Esophagus muscularis mucosa (tissue), 4 donors: Measurements from ENCODE around the gene ANKS1B. TPM values are rescaled to one million over a fixed set of nuclear protein-coding genes. Genes with fewer than 3 reads are reported as not detected.
A peak's percentile ranks its signal among the peaks of the same experiment; 100 is the strongest.

Experiments used
- DNase-seq: peaks from one replicate; pipeline ENCODE4 v3.0.0-alpha.2; 2017; ENCODE audit errors: extremely low spot score
- H3K27ac ChIP-seq, 4 donors: fragments of 200-600 bp; sonication (generic); replicated peaks in 1 of 4; 1 replicate in 3 of 4; 2 replicates in 1 of 4; pipeline ENCODE4 v1.5.1; 2016 to 2019; ENCODE audit warnings: mild to moderate bottlenecking in 1 of 4
- H3K27me3 ChIP-seq, 4 donors: fragments of 200-600 bp; sonication (generic); one replicate each; pipeline versions ENCODE4 v1.5.1 to v1.6.0; 2016 to 2019
- H3K36me3 ChIP-seq, 4 donors: fragments of 200-600 bp; sonication (generic); one replicate each; pipeline ENCODE4 v1.5.1; 2016 to 2019
- H3K4me1 ChIP-seq, 4 donors: fragments of 200-600 bp; sonication (generic); one replicate each; pipeline ENCODE4 v1.5.1; 2016 to 2019
- H3K4me3 ChIP-seq, 4 donors: fragments of 200-600 bp; sonication (generic); 1 replicate in 2 of 4; 2 replicates in 2 of 4; pipeline ENCODE4 v1.5.1; 2016 to 2019; ENCODE audit warnings: mild to moderate bottlenecking in 4 of 4, moderate library complexity in 1 of 4
- H3K9me3 ChIP-seq, 4 donors: fragments of 200-600 bp; sonication (generic); 1 replicate in 3 of 4; 2 replicates in 1 of 4; pipeline ENCODE4 v1.5.1; 2016 to 2019
- CTCF ChIP-seq, 3 experiments: fragments of 200-600 bp in 2 of 3; fragments of 450-650 bp in 1 of 3; sonication (generic) in 2 of 3; IDR thresholded peaks; one replicate each; pipeline ENCODE4 v1.5.1; 2017 to 2019; ENCODE audit warnings: antibody characterized with exemption in 3 of 3, mild to moderate bottlenecking in 2 of 3, moderate library complexity in 1 of 3
- EP300 ChIP-seq: sonication (generic); formaldehyde crosslinking; IDR thresholded peaks from one replicate; pipeline ENCODE4 v1.6.1; 2017; ENCODE audit warnings: antibody characterized with exemption
- POLR2A ChIP-seq: fragments of 450-650 bp; IDR thresholded peaks from one replicate; pipeline ENCODE4 v1.6.1; 2017; ENCODE audit warnings: antibody characterized with exemption, moderate library complexity, mild to moderate bottlenecking, low read depth
- POLR2AphosphoS5 ChIP-seq, 2 donors: sonication (generic); formaldehyde crosslinking; IDR thresholded peaks; one replicate each; pipeline ENCODE4 v1.6.1; 2017; ENCODE audit warnings: antibody characterized with exemption in 2 of 2
- WGBS: methylation state at CpG from one replicate; pipeline ENCODE4 v1.1.5; 2018; 5-methylcytosine and 5-hydroxymethylcytosine counted together
- intact Hi-C: fragments of 100-400 bp; cut with DNase I; formaldehyde crosslinking; loops from one replicate; pipeline ENCODE4 v1.15.1; 2023
- total RNA-seq, 4 donors: library from RNA; depleted of rRNA; stranded (reverse); fragments of >200 nt; gene quantifications; one replicate each; pipeline versions ENCODE4 v1.1.0 to v1.2.1, GENCODE V29; 2016

Gene ANKS1B
- total RNA-seq, 4 donors from 2014 or later: 20.4 to 28.7 (median 21.6) TPM

GRCh38 chr12:98903875-98904274, 1080.9 kb downstream of the ANKS1B start:
- TF ChIP-seq POLR2A: no peak
- TF ChIP-seq POLR2AphosphoS5 (IDR thresholded peaks at IDR 0.05): no peak
- no peak for TF ChIP-seq EP300
- TF ChIP-seq CTCF (IDR thresholded peaks at IDR 0.05): no peak
- Histone ChIP-seq H3K27me3 (no peaks in the 10 kb centered on the region), H3K4me1 (no peaks in the 10 kb centered on the region), H3K36me3 (no peaks in the 10 kb centered on the region), H3K27ac (no peak overlapping the region), H3K4me3 (no peak overlapping the region), H3K9me3 (no peaks in the 10 kb centered on the region)
- intact Hi-C loops: no loop called here
- DNase-seq: no peak

GRCh38 chr12:98901189-98901588, 1083.5 kb downstream of the ANKS1B start:
- H3K36me3 ChIP-seq: no peaks in the 10 kb centered on the region
- WGBS: 40% methylated on average over 2 of the region's 2 CpGs
- no peak for DNase-seq

GRCh38 chr12:98896938-98897337, 1087.8 kb downstream of the ANKS1B start:
- Histone ChIP-seq H3K36me3 (no peaks in the 10 kb centered on the region), H3K27me3 (peaks cover 0 to 53% (median 27%) of the 10 kb centered on the region in 4 donors), H3K27ac (no peak overlapping the region), H3K4me1 (peaks cover 0 to 26% (median 24%) of the 10 kb centered on the region in 4 donors), H3K4me3 (no peak overlapping the region), H3K9me3 (no peaks in the 10 kb centered on the region)
- intact Hi-C loops: no loop called here
- TF ChIP-seq POLR2A (no peak), CTCF (IDR thresholded peaks at IDR 0.05) (no peak)
- WGBS: 32% methylated on average over 3 of the region's 3 CpGs
- DNase-seq: no peak

More at GRCh38 chr12:98901189-98901588, 1083.5 kb downstream of the ANKS1B start:
- no peak overlapping the region for H3K27ac ChIP-seq
- no peaks in the 10 kb centered on the region for H3K4me1 ChIP-seq
- no peak overlapping the region for H3K4me3 ChIP-seq
- TF ChIP-seq EP300: no peak
- no peak for TF ChIP-seq POLR2AphosphoS5 (IDR thresholded peaks at IDR 0.05)
- no peak for TF ChIP-seq POLR2A
- TF ChIP-seq CTCF (IDR thresholded peaks at IDR 0.05): no peak
- no peaks in the 10 kb centered on the region for H3K9me3 ChIP-seq
- H3K27me3 ChIP-seq: peaks cover 0 to 18% (median 7%) of the 10 kb centered on the region in 4 donors
- intact Hi-C loops: no loop called here

- no peak for DNase-seq
- intact Hi-C loops: no loop called here
- H3K4me3 ChIP-seq: peak overlapping the region; percentile 41 to 51 (median 48)
- H3K9me3 ChIP-seq: no peaks in the 10 kb centered on the region
- no peaks in the 10 kb centered on the region for H3K36me3 ChIP-seq
- TF ChIP-seq CTCF (IDR thresholded peaks at IDR 0.05): no peak
- no peak for TF ChIP-seq POLR2AphosphoS5 (IDR thresholded peaks at IDR 0.05)
- no peak for TF ChIP-seq POLR2A
- no peak for TF ChIP-seq EP300
- no peak overlapping the region for H3K27ac ChIP-seq
- WGBS: 9% methylated on average over 17 of the region's 60 CpGs
- peaks cover 0 to 26% (median 24%) of the 10 kb centered on the region in 4 donors for H3K4me1 ChIP-seq
- H3K27me3 ChIP-seq: peaks cover 0 to 53% (median 27%) of the 10 kb centered on the region in 4 donors
Measured at GRCh38 chr12:98895086-98895651, 1089.6 kb downstream of the ANKS1B start.
